OCI-LY3 (cell line): ENCODE measurements around the gene NUTM2G.
"Not testable (repeated sequence)": the region's sequence is repeated elsewhere in the genome, so short reads cannot be mapped to it uniquely, and the experiment has no call there.

Experiments used
- CTCF ChIP-seq: fragments of 200-600, 300-600 bp; sonication (generic); IDR thresholded peaks from 2 replicates; pipeline ENCODE4 v1.5.1; 2014; ENCODE audit warnings: antibody characterized with exemption, low read length, low read depth
- EZH2phosphoT487 ChIP-seq: fragments of 200-600 bp; shearing (Covaris generic); IDR thresholded peaks from 2 replicates; pipeline ENCODE4 v1.6.1; 2018; ENCODE audit warnings: antibody characterized with exemption, mixed run types, low read depth

- TF ChIP-seq CTCF, EZH2phosphoT487: not testable (repeated sequence)
Measured at GRCh38 chr9:96967591-96967990, 38.9 kb downstream of the NUTM2G start.
